Uterus (tissue), 2 donors: ENCODE data around the gene TCHHL1.

ENCODE experiments used
- CTCF ChIP-seq, 4 experiments: fragments of 200-600 bp in 2 of 4; fragments of 450-650 bp in 2 of 4; sonication (generic) in 2 of 4; IDR thresholded peaks; one replicate each; pipeline ENCODE4 v1.5.1; 2016 to 2019; ENCODE audit warnings: antibody characterized with exemption in 4 of 4, mild to moderate bottlenecking in 2 of 4, moderate library complexity in 1 of 4
- POLR2A ChIP-seq, 2 donors: fragments of 450-650 bp; IDR thresholded peaks; one replicate each; pipeline ENCODE4 v1.6.1; 2016; ENCODE audit warnings: antibody characterized with exemption in 2 of 2, mild to moderate bottlenecking in 1 of 2, moderate library complexity in 1 of 2

- TF ChIP-seq CTCF (IDR thresholded peaks at IDR 0.05) (no peak), POLR2A (IDR thresholded peaks at IDR 0.05) (no peak)
Observed at GRCh38 chr1:152107031-152107983, 18.4 kb upstream of the TCHHL1 start.
